ENCODE data around the gene WNK1.

WNK1 gene

GRCh38 chr12:954741-955140 is 202.4 kb downstream of the WNK1 start:
- TF ChIP-seq ZNF274 (IDR thresholded peaks at IDR 0.05; ENCODE audit: low read depth, low read length): no peak
- H3K4me3 ChIP-seq (ENCODE audit: low read length): no peak overlapping the region

- TF ChIP-seq ZNF274 (IDR thresholded peaks at IDR 0.05; ENCODE audit: low read depth, low read length): no peak
- H3K4me3 ChIP-seq (ENCODE audit: low read length): no peak overlapping the region
Observed at GRCh38 chr12:955939-956338, 203.6 kb downstream of the WNK1 start.

- no peak overlapping the region for H3K4me3 ChIP-seq (ENCODE audit: low read length)
- TF ChIP-seq ZNF274 (IDR thresholded peaks at IDR 0.05; ENCODE audit: low read depth, low read length): no peak
Observed at GRCh38 chr12:958588-959123, 206.3 kb downstream of the WNK1 start.

All from GM08714 (cell line).